GM12874 (cell line): Measurements from ENCODE around the gene SMIM32.

Experiments
- TF ChIP-seq, protein P1 (sequence below): IDR thresholded peaks from 2 replicates; pipeline ENCODE4 v1.5.1; 2011; ENCODE audit warnings: low read depth, mild to moderate bottlenecking, control low read depth, low read length, moderate library complexity; ENCODE audit not compliant: insufficient read depth

Gene SMIM32

GRCh38 chr5:136230176-136230575, 37.2 kb upstream of the SMIM32 start:
- TF ChIP-seq, protein P1, sequence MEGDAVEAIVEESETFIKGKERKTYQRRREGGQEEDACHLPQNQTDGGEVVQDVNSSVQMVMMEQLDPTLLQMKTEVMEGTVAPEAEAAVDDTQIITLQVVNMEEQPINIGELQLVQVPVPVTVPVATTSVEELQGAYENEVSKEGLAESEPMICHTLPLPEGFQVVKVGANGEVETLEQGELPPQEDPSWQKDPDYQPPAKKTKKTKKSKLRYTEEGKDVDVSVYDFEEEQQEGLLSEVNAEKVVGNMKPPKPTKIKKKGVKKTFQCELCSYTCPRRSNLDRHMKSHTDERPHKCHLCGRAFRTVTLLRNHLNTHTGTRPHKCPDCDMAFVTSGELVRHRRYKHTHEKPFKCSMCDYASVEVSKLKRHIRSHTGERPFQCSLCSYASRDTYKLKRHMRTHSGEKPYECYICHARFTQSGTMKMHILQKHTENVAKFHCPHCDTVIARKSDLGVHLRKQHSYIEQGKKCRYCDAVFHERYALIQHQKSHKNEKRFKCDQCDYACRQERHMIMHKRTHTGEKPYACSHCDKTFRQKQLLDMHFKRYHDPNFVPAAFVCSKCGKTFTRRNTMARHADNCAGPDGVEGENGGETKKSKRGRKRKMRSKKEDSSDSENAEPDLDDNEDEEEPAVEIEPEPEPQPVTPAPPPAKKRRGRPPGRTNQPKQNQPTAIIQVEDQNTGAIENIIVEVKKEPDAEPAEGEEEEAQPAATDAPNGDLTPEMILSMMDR: no peak

DNA sequence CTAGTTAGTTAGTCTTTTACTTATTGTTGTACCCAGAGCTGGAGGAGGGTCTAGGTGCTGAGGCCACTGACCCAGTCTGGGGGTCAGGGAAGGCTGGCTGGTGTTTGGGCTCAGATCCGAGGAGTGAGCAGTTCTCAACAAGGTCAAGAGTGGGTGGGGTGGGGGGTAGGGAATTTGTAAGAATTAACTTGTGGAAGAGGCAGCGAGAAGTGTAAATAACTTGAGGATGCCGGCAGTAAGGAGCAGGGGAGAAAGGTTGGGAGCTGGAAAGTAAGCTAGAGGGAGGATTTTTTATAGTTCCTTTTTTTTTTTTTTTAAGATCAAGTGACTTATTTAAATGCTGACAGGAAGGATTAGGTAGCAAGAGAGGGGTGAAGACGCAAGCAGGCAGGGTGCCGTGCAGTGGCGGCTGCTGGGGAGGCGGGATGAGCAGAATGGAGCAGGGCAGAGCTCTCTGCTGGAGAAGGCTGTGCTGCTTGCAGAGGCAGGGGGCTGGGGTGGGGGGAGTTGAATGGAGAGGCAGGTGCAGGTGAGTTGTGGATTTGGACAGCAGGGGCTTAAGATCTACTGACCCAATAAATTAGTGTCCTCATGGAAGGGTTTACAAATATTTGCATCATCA, 35.3 kb upstream of the SMIM32 start:
- TF ChIP-seq, protein P1: no peak

DNA sequence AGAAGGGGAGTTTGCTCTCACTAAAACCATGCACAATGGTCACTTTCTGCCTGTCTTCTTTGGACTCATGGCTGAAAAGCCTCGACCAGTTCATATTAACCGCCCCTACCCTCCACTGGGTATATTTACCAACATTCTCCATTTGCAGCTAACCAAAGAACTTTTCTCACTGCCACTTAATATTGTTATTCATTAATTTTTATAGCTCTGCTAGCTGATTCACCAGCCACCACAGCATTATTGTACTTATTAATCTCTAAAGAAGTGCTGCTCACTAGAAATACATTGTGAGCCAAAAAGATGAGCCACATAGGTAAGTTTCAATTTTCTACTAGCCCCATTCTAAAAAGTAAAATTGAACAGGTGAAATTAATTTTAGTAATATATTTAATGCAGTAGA, 33.4 kb upstream of the SMIM32 start:
- TF ChIP-seq, protein P1: no peak

- TF ChIP-seq, protein P1: no peak
These were observed 32.8 kb upstream of the SMIM32 start for GRCh38 chr5:136225796-136226195.

GRCh38 chr5:136222580-136223235, 29.7 kb upstream of the SMIM32 start:
- TF ChIP-seq, protein P1: no peak

DNA sequence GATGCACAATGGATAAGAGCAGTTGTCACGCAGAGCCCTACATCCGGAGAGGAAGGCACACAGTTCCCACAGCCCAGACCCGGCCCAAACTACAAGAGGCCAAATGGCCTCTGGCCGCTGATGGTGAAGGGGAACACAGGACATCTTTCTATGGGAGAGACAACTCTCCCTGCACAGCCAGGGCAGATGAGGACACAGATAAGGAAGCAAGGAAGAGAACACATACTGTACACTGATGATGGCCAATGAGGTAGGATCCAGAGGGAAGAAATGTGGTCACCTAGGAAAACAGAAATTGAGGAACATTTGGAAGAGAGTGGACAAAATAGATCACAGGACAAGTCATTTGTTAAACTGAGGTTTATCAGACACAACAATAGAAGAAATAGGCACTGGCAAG, 28.4 kb upstream of the SMIM32 start:
- TF ChIP-seq, protein P1: no peak

GRCh38 chr5:136216230-136216629, 23.3 kb upstream of the SMIM32 start:
- TF ChIP-seq, protein P1: no peak
